ENCODE results near the gene GTPBP8.
"Not testable (repeated sequence)": the region's sequence is repeated elsewhere in the genome, so short reads cannot be mapped to it uniquely, and the experiment has no call there.

The GTPBP8 gene

GRCh38 chr3:113000691-113001090 is 9.9 kb downstream of the GTPBP8 start:
- DNase-seq (ENCODE audit: low spot score), result no peak

- DNase-seq (ENCODE audit: low spot score), result no peak
These were observed 11.3 kb downstream of the GTPBP8 start for GRCh38 chr3:113002037-113002436.

GRCh38 chr3:113002679-113003078 is 11.9 kb downstream of the GTPBP8 start:
- peak; percentile 35 for DNase-seq (ENCODE audit: low spot score)

- no peak for DNase-seq (ENCODE audit: low spot score)
These were observed 14.8 kb downstream of the GTPBP8 start for GRCh38 chr3:113005611-113006010.

GRCh38 chr3:113006359-113007056 is 15.7 kb downstream of the GTPBP8 start:
- no peak for DNase-seq (ENCODE audit: low spot score)

GRCh38 chr3:113008117-113008516 is 17.3 kb downstream of the GTPBP8 start:
- no peak for DNase-seq (ENCODE audit: low spot score)

- no peak for DNase-seq (ENCODE audit: low spot score)
These were observed 22.8 kb downstream of the GTPBP8 start for GRCh38 chr3:113013593-113013992.

- DNase-seq (ENCODE audit: low spot score), result peak; percentile 57
These were observed 27.9 kb downstream of the GTPBP8 start for GRCh38 chr3:113018536-113019181.

GRCh38 chr3:113019182-113020137 is 28.7 kb downstream of the GTPBP8 start:
- peak; percentile 93 for DNase-seq (ENCODE audit: low spot score)

GRCh38 chr3:113021471-113021870 is 30.7 kb downstream of the GTPBP8 start:
- DNase-seq (ENCODE audit: low spot score), result no peak

GRCh38 chr3:113034011-113034410 is 43.2 kb downstream of the GTPBP8 start:
- no peak for DNase-seq (ENCODE audit: low spot score)

GRCh38 chr3:113035387-113035982 is 44.7 kb downstream of the GTPBP8 start:
- peak; percentile 64 for DNase-seq (ENCODE audit: low spot score)

GRCh38 chr3:113038328-113038727 is 47.5 kb downstream of the GTPBP8 start:
- DNase-seq (ENCODE audit: low spot score), result no peak

GRCh38 chr3:113039546-113039945 is 48.8 kb downstream of the GTPBP8 start:
- DNase-seq (ENCODE audit: low spot score), result no peak

- DNase-seq (ENCODE audit: low spot score), result no peak
These were observed 49.4 kb downstream of the GTPBP8 start for GRCh38 chr3:113040231-113040630.

GRCh38 chr3:113043686-113044085 is 52.9 kb downstream of the GTPBP8 start:
- no peak for DNase-seq (ENCODE audit: low spot score)

- DNase-seq (ENCODE audit: low spot score), result not testable (repeated sequence)
These were observed 55.6 kb downstream of the GTPBP8 start for GRCh38 chr3:113046186-113046965.

- peak; percentile 80 for DNase-seq (ENCODE audit: low spot score)
These were observed 60.5 kb downstream of the GTPBP8 start for GRCh38 chr3:113051302-113051711.
